HG02970 (cell line): ENCODE data around the gene JOSD2.

Experiments used
- ATAC-seq: cut with Tn5 transposase; IDR thresholded peaks from one replicate; pipeline ENCODE4 v1.9.1; 2021; ENCODE audit warnings: mild to moderate bottlenecking, moderate library complexity, moderate number of reproducible peaks; ENCODE audit not compliant: unreplicated experiment, low FRiP score

Gene JOSD2

DNA sequence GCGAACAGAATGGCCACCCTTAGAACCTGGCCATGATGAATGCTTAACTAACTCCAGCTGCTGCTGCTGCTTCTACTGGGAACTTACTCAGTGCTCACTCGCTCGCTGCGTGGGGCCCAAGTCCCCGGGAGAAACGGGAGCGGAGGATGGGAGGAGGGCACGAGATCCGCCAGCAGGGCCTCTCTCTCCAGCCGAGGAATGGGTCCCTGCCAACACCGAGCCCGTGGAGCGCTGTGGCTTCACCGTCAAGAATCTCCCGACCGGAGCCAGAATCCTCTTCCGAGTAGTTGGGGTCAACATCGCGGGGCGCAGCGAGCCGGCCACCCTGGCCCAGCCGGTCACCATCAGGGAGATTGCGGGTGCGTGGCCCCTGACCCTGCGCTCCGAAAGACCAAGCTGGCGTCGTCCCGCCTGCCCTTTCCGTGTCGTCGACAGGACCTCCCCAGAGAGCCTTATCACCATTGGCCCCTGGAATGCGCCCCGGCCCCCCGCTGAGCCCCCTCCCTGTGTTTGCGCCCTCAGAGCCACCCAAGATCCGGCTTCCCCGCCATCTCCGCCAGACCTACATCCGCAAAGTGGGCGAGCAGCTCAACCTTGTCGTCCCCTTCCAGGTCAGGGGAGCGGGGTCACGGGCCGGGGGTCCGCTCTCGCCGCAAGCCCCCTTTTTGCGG, 52.5 kb downstream of the JOSD2 start:
- ATAC-seq = no peak

DNA sequence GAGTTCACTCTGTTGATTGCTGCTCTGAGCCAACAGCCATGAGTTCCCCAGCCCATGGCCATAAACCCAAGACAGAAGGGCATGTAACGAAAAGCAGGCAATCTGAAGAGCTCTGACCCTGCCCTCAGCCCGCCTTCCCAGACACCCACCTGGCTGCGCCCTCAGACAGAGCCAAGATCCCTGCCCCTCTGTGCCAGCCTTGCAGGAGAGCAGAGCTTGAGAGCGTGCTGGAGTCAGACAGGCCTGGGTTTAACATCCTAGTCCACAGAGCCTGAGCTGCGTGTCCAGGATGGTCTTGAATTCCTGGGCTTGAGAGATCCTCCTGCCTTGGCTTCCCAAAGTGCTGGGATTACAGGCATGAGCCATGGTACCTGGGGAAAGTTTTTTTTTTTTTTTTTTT, 53.7 kb downstream of the JOSD2 start:
- ATAC-seq = no peak
